WERI-Rb-1 (cell line): ENCODE measurements around the gene IL1RAPL1.

ENCODE experiments used
- DNase-seq: peaks from one replicate; pipeline ENCODE4 v3.0.0-alpha.2; 2020
- H3K27ac ChIP-seq: fragments of 250-450 bp; sonication (Bioruptor Pico); 2 replicates; pipeline ENCODE4 v1.5.1; 2020; ENCODE audit warnings: mild to moderate bottlenecking, moderate library complexity
- H3K27me3 ChIP-seq: fragments of 250-450 bp; sonication (Bioruptor Pico); 2 replicates; pipeline ENCODE4 v1.5.1; 2021; ENCODE audit warnings: mild to moderate bottlenecking, low read depth, moderate library complexity; ENCODE audit not compliant: insufficient read depth, severe bottlenecking
- H3K36me3 ChIP-seq: fragments of 250-450 bp; sonication (Bioruptor Pico); 2 replicates; pipeline ENCODE4 v1.5.1; 2020; ENCODE audit warnings: mild to moderate bottlenecking, moderate library complexity
- H3K4me3 ChIP-seq: 2 replicates; pipeline ENCODE4 v1.5.1; 2011; ENCODE audit warnings: low read depth, mild to moderate bottlenecking, control low read depth, low read length
- H3K9me3 ChIP-seq: fragments of 250-450 bp; sonication (Bioruptor Pico); 2 replicates; pipeline ENCODE4 v1.5.1; 2021; ENCODE audit warnings: mild to moderate bottlenecking, moderate library complexity; ENCODE audit not compliant: severe bottlenecking
- TF ChIP-seq, protein P1 (sequence below): IDR thresholded peaks from 2 replicates; pipeline ENCODE4 v1.5.1; 2011; ENCODE audit warnings: low read depth, mild to moderate bottlenecking, control low read depth, inconsistent platforms, low read length

IL1RAPL1 gene

DNA sequence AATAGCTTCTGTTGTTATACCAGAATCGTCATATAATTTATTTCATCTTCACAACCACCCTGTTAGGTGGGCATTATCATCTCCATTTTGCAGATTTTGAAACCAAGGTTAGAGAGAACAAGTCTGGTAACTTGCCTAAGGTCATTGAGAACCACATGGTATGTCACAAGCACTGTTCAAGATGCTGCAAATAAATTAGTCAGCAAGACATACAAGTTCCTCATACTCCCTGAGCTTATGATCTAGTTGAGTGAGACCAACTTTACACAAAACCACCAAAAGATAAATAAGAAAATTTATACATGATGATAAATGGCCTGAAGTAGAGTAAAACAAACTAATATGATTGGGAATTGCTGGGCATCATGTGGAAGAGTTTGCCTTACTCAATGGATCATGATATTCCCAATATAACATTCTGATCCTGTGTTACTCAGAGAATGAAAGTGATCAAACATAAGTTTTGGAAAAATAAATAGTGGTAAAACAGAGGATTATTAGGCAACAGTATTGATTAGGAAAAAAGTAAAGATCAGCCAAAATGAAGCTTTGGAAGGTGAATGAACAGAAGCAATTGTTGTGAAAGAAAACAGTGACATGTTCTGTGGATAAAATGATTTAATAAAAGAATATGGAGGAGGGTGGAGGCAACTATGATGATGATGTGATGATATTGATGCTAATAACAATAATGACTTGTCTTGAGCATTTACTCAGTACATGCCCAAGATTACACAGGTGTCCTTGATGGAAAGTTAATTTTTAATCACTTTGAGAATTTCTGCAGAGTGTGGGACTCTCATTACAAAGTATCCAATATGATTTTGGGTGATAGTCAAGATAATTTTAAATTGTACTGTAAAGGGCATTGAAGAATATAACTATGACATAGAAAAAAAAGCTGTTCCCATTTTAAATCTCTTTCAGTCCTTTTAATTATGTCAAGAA, 34.1 kb upstream of the IL1RAPL1 start:
- H3K27ac ChIP-seq: no peak overlapping the region
- no peaks in the 10 kb centered on the region for H3K36me3 ChIP-seq
- H3K9me3 ChIP-seq: peaks cover 2% of the 10 kb centered on the region
- TF ChIP-seq, protein P1, sequence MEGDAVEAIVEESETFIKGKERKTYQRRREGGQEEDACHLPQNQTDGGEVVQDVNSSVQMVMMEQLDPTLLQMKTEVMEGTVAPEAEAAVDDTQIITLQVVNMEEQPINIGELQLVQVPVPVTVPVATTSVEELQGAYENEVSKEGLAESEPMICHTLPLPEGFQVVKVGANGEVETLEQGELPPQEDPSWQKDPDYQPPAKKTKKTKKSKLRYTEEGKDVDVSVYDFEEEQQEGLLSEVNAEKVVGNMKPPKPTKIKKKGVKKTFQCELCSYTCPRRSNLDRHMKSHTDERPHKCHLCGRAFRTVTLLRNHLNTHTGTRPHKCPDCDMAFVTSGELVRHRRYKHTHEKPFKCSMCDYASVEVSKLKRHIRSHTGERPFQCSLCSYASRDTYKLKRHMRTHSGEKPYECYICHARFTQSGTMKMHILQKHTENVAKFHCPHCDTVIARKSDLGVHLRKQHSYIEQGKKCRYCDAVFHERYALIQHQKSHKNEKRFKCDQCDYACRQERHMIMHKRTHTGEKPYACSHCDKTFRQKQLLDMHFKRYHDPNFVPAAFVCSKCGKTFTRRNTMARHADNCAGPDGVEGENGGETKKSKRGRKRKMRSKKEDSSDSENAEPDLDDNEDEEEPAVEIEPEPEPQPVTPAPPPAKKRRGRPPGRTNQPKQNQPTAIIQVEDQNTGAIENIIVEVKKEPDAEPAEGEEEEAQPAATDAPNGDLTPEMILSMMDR: no peak
- H3K27me3 ChIP-seq: no peaks in the 10 kb centered on the region
- no peak for DNase-seq
- H3K4me3 ChIP-seq: no peak overlapping the region

- no peaks in the 10 kb centered on the region for H3K9me3 ChIP-seq
- no peak overlapping the region for H3K4me3 ChIP-seq
- H3K27ac ChIP-seq: no peak overlapping the region
- no peak for DNase-seq
- H3K36me3 ChIP-seq: no peaks in the 10 kb centered on the region
- H3K27me3 ChIP-seq: no peaks in the 10 kb centered on the region
- TF ChIP-seq, protein P1: no peak
Measured at GRCh38 chrX:28576117-28576516, 11.1 kb upstream of the IL1RAPL1 start.

- Histone ChIP-seq H3K36me3 (no peaks in the 10 kb centered on the region), H3K27ac (no peak overlapping the region), H3K9me3 (no peaks in the 10 kb centered on the region), H3K4me3 (no peak overlapping the region), H3K27me3 (peaks cover 4% of the 10 kb centered on the region)
- TF ChIP-seq, protein P1: no peak
- DNase-seq: no peak
Measured at GRCh38 chrX:28581522-28581921, 5.7 kb upstream of the IL1RAPL1 start.

DNA sequence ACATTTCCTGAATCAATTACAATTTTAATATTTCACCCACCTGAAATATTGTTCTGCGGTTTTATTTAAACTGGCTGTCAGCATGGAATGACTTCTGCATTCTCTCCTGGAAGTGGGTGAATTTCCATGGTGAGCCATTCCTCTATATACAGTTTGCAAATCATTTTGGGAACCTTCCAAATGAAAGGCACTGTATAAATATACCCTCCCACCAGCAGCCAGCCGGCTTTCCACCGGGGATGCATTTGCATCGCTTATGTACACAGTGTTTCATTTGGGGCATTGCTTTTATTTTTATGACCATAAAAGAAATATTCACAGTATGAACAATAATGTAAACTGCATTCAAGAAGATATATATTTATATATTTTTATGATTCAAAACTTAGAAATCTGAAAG, 4.7 kb upstream of the IL1RAPL1 start:
- no peak for DNase-seq
- Histone ChIP-seq H3K4me3 (no peak overlapping the region), H3K27me3 (peaks cover 4% of the 10 kb centered on the region), H3K36me3 (no peaks in the 10 kb centered on the region), H3K27ac (no peak overlapping the region), H3K9me3 (no peaks in the 10 kb centered on the region)
- TF ChIP-seq, protein P1: no peak

GRCh38 chrX:28584025-28584424, 3.2 kb upstream of the IL1RAPL1 start:
- no peaks in the 10 kb centered on the region for H3K36me3 ChIP-seq
- no peaks in the 10 kb centered on the region for H3K9me3 ChIP-seq
- no peak for DNase-seq
- H3K27me3 ChIP-seq: peaks cover 6% of the 10 kb centered on the region
- no peak overlapping the region for H3K27ac ChIP-seq
- H3K4me3 ChIP-seq: no peak overlapping the region
- TF ChIP-seq, protein P1: no peak
